Measurements from ENCODE around the gene ADGRA3.
A peak's percentile ranks its signal among the peaks of the same experiment; 100 is the strongest.
"Not testable (repeated sequence)": the region's sequence is repeated elsewhere in the genome, so short reads cannot be mapped to it uniquely, and the experiment has no call there.

The ADGRA3 gene

DNA sequence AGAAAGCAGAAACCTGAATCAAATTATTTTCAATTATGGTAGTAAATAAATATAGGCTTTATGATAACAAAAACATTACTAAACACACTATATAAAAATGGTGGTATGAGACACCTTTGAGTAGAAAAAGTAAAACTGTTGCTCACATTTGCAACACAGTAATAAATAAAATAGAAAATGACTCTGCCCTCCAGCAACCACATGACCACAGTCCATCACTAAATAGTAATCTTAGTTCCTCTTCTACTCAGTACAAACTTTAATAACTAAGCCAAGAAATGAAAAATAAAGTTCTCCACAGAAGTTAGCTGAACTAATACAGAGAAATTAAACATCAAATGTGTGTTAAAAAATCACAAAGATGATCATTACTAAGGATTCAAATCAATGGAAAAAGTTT lies 108.5 kb downstream of the ADGRA3 start:
- DNase-seq (ENCODE audit: low read depth), result no peak
- TF ChIP-seq, protein P1, sequence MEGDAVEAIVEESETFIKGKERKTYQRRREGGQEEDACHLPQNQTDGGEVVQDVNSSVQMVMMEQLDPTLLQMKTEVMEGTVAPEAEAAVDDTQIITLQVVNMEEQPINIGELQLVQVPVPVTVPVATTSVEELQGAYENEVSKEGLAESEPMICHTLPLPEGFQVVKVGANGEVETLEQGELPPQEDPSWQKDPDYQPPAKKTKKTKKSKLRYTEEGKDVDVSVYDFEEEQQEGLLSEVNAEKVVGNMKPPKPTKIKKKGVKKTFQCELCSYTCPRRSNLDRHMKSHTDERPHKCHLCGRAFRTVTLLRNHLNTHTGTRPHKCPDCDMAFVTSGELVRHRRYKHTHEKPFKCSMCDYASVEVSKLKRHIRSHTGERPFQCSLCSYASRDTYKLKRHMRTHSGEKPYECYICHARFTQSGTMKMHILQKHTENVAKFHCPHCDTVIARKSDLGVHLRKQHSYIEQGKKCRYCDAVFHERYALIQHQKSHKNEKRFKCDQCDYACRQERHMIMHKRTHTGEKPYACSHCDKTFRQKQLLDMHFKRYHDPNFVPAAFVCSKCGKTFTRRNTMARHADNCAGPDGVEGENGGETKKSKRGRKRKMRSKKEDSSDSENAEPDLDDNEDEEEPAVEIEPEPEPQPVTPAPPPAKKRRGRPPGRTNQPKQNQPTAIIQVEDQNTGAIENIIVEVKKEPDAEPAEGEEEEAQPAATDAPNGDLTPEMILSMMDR (conservative IDR thresholded peaks at IDR 0.05; ENCODE audit: control insufficient read depth, insufficient read depth, low read depth, low read length), result no peak
- no peak overlapping the region for H3K4me3 ChIP-seq (ENCODE audit: control insufficient read depth, low read depth, low read length)

DNA sequence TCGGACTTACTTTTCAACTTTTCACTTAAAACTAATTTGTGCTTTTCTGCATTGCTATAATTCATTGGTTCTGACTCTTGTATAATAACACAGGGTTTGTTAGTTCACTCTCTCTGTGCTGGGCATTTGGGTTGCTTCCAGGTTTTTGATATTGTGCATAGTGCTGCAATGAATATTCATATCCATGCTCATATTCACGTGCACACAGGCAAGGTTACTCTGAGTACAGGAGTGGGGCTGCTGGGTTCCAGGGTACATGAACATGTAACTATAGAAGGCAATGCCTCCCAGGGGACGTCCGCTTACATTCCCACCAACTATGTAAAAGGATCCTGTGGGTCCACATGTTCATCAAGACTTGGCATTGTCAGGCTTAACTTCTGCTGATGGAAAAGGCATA lies 117.2 kb downstream of the ADGRA3 start:
- TF ChIP-seq, protein P1 (conservative IDR thresholded peaks at IDR 0.05; ENCODE audit: control insufficient read depth, insufficient read depth, low read depth, low read length), result no peak
- no peak for DNase-seq (ENCODE audit: low read depth)
- no peak overlapping the region for H3K4me3 ChIP-seq (ENCODE audit: control insufficient read depth, low read depth, low read length)

- no peak overlapping the region for H3K4me3 ChIP-seq (ENCODE audit: control insufficient read depth, low read depth, low read length)
- DNase-seq (ENCODE audit: low read depth), result peak; percentile 38
- TF ChIP-seq, protein P1 (conservative IDR thresholded peaks at IDR 0.05; ENCODE audit: control insufficient read depth, insufficient read depth, low read depth, low read length), result no peak
These were observed 124.3 kb downstream of the ADGRA3 start for GRCh38 chr4:22391551-22391950.

GRCh38 chr4:22389240-22389870 lies 126.5 kb downstream of the ADGRA3 start:
- peak; percentile 86 for DNase-seq (ENCODE audit: low read depth)
- no peak overlapping the region for H3K4me3 ChIP-seq (ENCODE audit: control insufficient read depth, low read depth, low read length)
- TF ChIP-seq, protein P1 (conservative IDR thresholded peaks at IDR 0.05; ENCODE audit: control insufficient read depth, insufficient read depth, low read depth, low read length), result peak; percentile 86

DNA sequence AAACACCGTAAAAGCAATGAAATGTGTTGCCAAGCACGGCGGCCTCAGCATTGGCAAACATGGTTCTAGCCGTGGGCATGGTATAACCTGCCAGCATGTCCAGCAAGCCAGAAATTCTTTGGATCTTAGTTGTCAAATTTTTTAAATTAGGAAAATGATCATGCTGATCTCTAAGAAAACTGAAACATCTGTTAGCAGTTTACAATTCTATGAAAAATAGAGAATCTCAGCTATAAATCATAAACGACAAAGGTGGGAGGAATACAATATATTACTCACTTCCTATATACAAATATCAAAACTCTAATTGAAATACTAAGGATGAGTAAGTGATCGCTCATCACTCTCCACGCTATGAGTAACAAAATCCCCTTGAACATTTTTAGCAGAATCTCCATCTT lies 130.3 kb downstream of the ADGRA3 start:
- DNase-seq (ENCODE audit: low read depth), result peak; percentile 79
- no peak overlapping the region for H3K4me3 ChIP-seq (ENCODE audit: control insufficient read depth, low read depth, low read length)
- TF ChIP-seq, protein P1 (conservative IDR thresholded peaks at IDR 0.05; ENCODE audit: control insufficient read depth, insufficient read depth, low read depth, low read length), result no peak

GRCh38 chr4:22384154-22384553 lies 131.7 kb downstream of the ADGRA3 start:
- TF ChIP-seq, protein P1 (conservative IDR thresholded peaks at IDR 0.05; ENCODE audit: control insufficient read depth, insufficient read depth, low read depth, low read length), result no peak
- DNase-seq (ENCODE audit: low read depth), result no peak
- H3K4me3 ChIP-seq (ENCODE audit: control insufficient read depth, low read depth, low read length), result no peak overlapping the region

DNA sequence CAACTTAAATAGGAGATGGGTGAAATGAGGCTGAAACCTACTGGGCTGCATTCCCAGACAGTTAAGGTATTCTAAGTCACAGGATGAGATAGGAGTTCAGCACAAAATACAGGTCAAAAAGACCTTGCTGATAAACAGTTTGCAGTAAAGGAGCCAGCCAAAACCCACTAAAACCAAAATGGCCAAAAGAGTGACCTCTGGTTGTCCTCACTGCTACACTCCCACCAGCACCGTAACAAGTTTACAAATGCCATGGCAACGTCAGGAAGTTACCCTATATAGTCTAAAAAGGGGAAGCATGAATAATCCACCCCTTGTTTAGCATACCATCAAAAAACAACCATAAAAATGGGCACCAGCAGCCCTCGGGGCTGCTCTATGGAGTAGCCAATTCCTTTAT lies 133.7 kb downstream of the ADGRA3 start:
- H3K4me3 ChIP-seq (ENCODE audit: control insufficient read depth, low read depth, low read length); DNase-seq (ENCODE audit: low read depth): not testable (repeated sequence)
